Activated CD8-positive, alpha-beta memory T cell treated with anti-CD3 and anti-CD28 coated beads for 36 hours (primary cell): ENCODE results near the gene WBP11. TPM values are rescaled to one million over a fixed set of nuclear protein-coding genes. Genes with fewer than 3 reads are reported as not detected.

Experiments
- CTCF ChIA-PET: fragments of 350-600 bp; sonication (Branson Sonifier 250); formaldehyde crosslinking; loops from one replicate; lab custom pipeline; 2021; ENCODE audit warnings: antibody characterized with exemption; lab: Charles Lee
- POLR2A ChIA-PET: fragments of 350-600 bp; sonication (Branson Sonifier 250); formaldehyde crosslinking; loops from one replicate; lab custom pipeline; 2021; ENCODE audit warnings: antibody characterized with exemption; lab: Charles Lee
- total RNA-seq, 2 experiments: library from RNA; stranded (reverse); gene quantifications; one replicate each; pipeline ENCODE4 v1.2.3, GENCODE V29; 2021

WBP11 gene
- 100 to 1,000 TPM; 158 to 159 TPM for total RNA-seq

- CTCF ChIA-PET = interaction anchor here (0.7 to 2.1 kb wide), 4 partner anchors 28 to 192 kb away, joined by 3 to 7 read pairs (median 4); a partner anchor contains a TSS
Measured at GRCh38 chr12:14803011-14803829, at the start of gene WBP11, which contains the start of gene C12orf60. Gene WBP11 (minus strand): TSS chr12:14803478. CDS start chr12:14801383, 2,095 bp downstream. Gene C12orf60 (plus strand): TSS chr12:14803670. CDS start chr12:14822936, 19,266 bp downstream.

GRCh38 chr12:14852880-14853279 lies 49.6 kb upstream of the WBP11 start:
- ChIA-PET CTCF (interaction anchor here (0.9 kb wide), 1 partner anchor 8 kb away, joined by 3 read pairs; no protein-coding TSS in a partner anchor), POLR2A (no interaction called here)

More at GRCh38 chr12:14803011-14803829, at the start of gene WBP11, which contains the start of gene C12orf60:
- POLR2A ChIA-PET = interaction anchor here (0.6 to 4.6 kb wide), 3 partner anchors 29 to 415 kb away, joined by 3 to 45 read pairs (median 27); a partner anchor contains a TSS

- POLR2A ChIA-PET = no interaction called here
- CTCF ChIA-PET = interaction anchor here (0.7 to 1.0 kb wide), 2 partner anchors 33 to 145 kb away, joined by 4 read pairs; no protein-coding TSS in a partner anchor
Measured at GRCh38 chr12:14850929-14851663, 47.8 kb upstream of the WBP11 start.

- ChIA-PET CTCF (interaction anchor here (0.5 kb wide), 1 partner anchor 89 kb away, joined by 4 read pairs; no protein-coding TSS in a partner anchor), POLR2A (no interaction called here)
Measured at GRCh38 chr12:14849661-14850060, 46.4 kb upstream of the WBP11 start.

- POLR2A ChIA-PET = no interaction called here
Measured at GRCh38 chr12:14846876-14847580, 43.8 kb upstream of the WBP11 start.

GRCh38 chr12:14846042-14846587 lies 42.8 kb upstream of the WBP11 start:
- CTCF ChIA-PET = interaction anchor here (0.6 to 3.7 kb wide), 5 partner anchors 13 to 150 kb away, joined by 3 to 27 read pairs (median 3); no protein-coding TSS in a partner anchor
- POLR2A ChIA-PET = no interaction called here

More at GRCh38 chr12:14846876-14847580, 43.8 kb upstream of the WBP11 start:
- CTCF ChIA-PET = interaction anchor here (0.8 to 3.7 kb wide), 2 partner anchors 123 to 149 kb away, joined by 3 to 27 read pairs; no protein-coding TSS in a partner anchor

DNA sequence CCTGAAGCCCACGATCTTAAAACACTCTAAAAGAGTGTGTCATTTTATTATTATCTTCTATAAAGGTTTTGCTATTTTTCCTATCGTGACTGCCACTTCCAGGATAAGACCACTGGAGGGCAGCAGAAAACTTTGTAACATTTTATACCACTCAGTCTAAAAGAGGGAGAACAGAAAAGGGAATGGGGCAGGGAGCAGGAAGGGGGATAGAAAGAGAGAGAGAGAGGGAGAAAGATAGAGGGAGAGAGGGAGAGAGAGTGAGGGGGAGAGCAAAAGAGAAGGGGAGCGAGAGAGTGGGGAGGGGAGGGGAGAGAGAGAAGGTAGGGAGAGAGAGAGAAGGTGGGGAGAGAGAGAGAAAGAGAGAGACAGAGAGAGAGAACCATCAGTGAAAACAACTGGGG lies 42.1 kb upstream of the WBP11 start:
- ChIA-PET CTCF (interaction anchor here (0.6 to 3.7 kb wide), 5 partner anchors 14 to 150 kb away, joined by 3 to 27 read pairs (median 3); no protein-coding TSS in a partner anchor), POLR2A (no interaction called here)

DNA sequence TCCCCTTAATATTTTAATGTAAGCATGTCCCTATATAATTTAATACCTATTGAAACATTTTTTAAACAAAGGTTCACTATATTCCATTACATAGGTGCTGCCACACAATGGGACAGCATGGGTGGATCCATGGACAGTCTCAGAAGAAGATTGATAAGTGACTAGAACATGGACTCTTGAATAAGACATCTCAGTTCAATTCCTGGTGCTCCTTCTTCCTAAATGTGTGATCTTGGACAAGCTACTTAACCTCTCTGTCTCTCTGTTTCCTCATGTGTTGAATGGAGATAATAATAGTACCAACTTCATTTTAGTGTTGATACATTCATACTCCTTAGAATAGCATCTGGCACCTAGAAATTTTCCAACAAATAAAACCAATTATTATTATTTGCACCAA lies 41.1 kb upstream of the WBP11 start:
- POLR2A ChIA-PET = no interaction called here
- CTCF ChIA-PET = interaction anchor here (0.8 kb wide), 1 partner anchor 9 kb away, joined by 3 read pairs; no protein-coding TSS in a partner anchor

- CTCF ChIA-PET = no interaction called here
- POLR2A ChIA-PET = no interaction called here
Measured at GRCh38 chr12:14843425-14843887, 40.2 kb upstream of the WBP11 start, which contains the start of gene ART4. Gene ART4 (minus strand): TSS chr12:14843526. CDS start chr12:14843113, 413 bp downstream.

GRCh38 chr12:14842315-14842714 lies 39.0 kb upstream of the WBP11 start:
- ChIA-PET CTCF (interaction anchor here (1.1 kb wide), 1 partner anchor 154 kb away, joined by 5 read pairs; no protein-coding TSS in a partner anchor), POLR2A (no interaction called here)

GRCh38 chr12:14841761-14842160 lies 38.5 kb upstream of the WBP11 start:
- ChIA-PET POLR2A (no interaction called here), CTCF (no interaction called here)

DNA sequence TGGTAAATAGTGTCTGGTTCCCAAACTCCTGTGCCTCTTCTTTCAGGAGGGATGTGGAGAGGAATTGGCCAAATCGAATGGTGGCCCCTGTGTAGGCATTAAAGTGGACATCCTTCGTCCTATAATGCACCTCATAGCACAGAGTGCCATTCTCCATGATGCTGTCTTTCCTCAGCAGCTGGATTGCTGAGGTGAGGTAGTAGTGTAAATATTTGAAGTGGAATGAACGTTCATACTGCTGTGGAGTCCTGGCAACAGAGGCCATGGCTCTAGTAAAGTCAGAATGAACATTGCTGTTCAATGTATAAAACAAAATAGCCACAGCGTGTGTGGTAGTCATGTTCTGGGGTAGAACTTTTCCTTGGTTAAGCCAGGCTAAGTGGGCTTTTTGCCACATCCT lies 37.3 kb upstream of the WBP11 start:
- ChIA-PET CTCF (no interaction called here), POLR2A (no interaction called here)

GRCh38 chr12:14839262-14839661 lies 36.0 kb upstream of the WBP11 start:
- POLR2A ChIA-PET = no interaction called here

DNA sequence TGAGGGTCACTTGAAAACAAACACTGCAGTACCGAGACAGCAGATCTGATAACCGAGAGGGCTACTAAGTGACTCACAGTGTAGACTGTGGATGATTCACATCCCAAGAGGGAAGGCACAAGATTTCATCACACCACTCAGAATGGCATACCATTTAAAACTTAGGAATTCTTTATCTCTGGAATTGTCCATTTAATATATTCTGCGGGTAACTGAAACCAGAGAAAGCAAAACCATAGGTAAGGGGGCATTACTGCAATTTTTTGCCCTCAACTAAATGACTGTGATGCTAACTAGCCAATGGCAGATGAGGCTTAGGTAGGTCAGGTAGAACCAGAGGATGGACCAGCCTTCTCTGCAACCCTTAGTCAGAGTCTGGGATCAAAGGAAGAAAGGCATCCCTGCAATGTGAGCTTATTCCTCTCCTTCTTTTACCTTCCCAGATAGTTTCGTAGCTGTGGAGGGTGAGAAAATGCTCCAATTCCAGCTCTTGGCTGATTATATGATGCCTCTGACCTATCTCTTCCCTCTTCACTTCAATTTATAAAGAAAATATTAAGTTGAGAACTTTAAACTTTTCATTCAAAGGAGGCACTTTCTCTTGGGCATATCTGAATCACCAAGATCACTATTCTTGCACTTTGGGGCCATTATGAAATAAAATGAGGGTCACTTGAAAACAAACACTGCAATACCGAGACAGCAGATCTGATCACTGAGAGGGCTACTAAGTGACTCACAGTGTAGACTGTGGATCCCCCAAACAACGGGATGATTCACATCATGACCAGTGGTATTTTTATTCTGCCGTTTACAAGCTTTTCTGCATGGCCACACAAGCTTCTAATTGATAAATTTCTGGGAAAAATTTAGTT lies 33.3 kb upstream of the WBP11 start:
- ChIA-PET POLR2A (no interaction called here), CTCF (no interaction called here)

More at GRCh38 chr12:14839262-14839661, 36.0 kb upstream of the WBP11 start:
- CTCF ChIA-PET = no interaction called here

DNA sequence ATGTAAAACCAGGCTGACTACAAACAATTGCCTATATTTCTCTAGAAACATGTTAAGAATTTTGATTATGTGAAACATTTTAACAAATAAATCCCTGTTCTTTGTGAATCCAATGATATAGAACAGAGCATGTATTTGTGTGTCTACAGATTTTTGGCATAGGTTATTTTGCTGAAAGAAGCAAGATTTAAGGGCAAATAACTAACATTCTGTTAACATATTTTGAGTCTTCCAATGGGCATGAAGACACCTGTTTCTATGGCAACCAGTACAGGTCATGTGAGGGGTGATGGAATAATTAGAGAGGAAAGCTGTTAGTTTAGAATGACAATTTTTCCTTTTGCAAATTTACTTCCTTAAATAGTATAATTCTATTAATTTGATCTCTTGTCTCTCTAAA lies 31.2 kb upstream of the WBP11 start:
- POLR2A ChIA-PET = no interaction called here

GRCh38 chr12:14833952-14834351 lies 30.7 kb upstream of the WBP11 start:
- CTCF ChIA-PET = no interaction called here

More for the DNA sequence above, 31.2 kb upstream of the WBP11 start:
- CTCF ChIA-PET = no interaction called here

GRCh38 chr12:14833336-14833735 lies 30.1 kb upstream of the WBP11 start:
- POLR2A ChIA-PET = no interaction called here

More at GRCh38 chr12:14833952-14834351, 30.7 kb upstream of the WBP11 start:
- POLR2A ChIA-PET = no interaction called here

More at GRCh38 chr12:14833336-14833735, 30.1 kb upstream of the WBP11 start:
- CTCF ChIA-PET = no interaction called here
